Measurements from ENCODE around the gene NDUFA3. TPM values are rescaled to one million over a fixed set of nuclear protein-coding genes. Genes with fewer than 3 reads are reported as not detected.

NDUFA3 gene
- polyA plus RNA-seq, 3 donors = 46.4 to 396 (median 333) TPM

GRCh38 chr19:54155694-54156093, 53.0 kb downstream of the NDUFA3 start:
- Mint-ChIP-seq H3K27me3 (ENCODE audit: low read depth in 3 of 3) (peaks cover 0 to 2% (median 2%) of the 10 kb centered on the region in 3 donors), H3K27ac (peak overlapping the region in 2 of 7 donors; percentile 18 to 46), H3K4me1 (peaks cover 26% of the 10 kb centered on the region), H3K4me3 (no peak overlapping the region), H3K9me3 (no peaks in the 10 kb centered on the region), H3K36me3 (peaks cover 61 to 71% of the 10 kb centered on the region in 2 donors)
- DNase-seq = no peak
- H3K4me2 ChIP-seq (replicated peaks; ENCODE audit: extremely low read depth, low read length, poor library complexity, severe bottlenecking) = no peak overlapping the region
- intact Hi-C loops (cut with micrococcal nuclease) = no loop called here
- H3K27me3 ChIP-seq (ENCODE audit: control insufficient read depth in 2 of 2, insufficient read depth in 2 of 2, low read length in 2 of 2) = no peaks in the 10 kb centered on the region
- H3K4me3 ChIP-seq (replicated peaks in 1 of 3; ENCODE audit: low read depth in 2 of 3, low read length in 3 of 3) = no peak overlapping the region
- WGBS (ENCODE audit: insufficient coverage) = 93% methylated on average over 12 of the region's 19 CpGs
- H3K9me3 ChIP-seq (replicated peaks in 1 of 2; ENCODE audit: control insufficient read depth in 1 of 2, insufficient read depth in 1 of 2, low read length in 2 of 2) = no peaks in the 10 kb centered on the region
- H3K4me1 ChIP-seq (ENCODE audit: control insufficient read depth in 1 of 2, insufficient read depth in 2 of 2, low read length in 2 of 2) = peaks cover 20 to 25% of the 10 kb centered on the region in 2 donors
- peaks cover 82% of the 10 kb centered on the region for H4K20me1 ChIP-seq (ENCODE audit: insufficient read depth, low read length)
- no peak overlapping the region for H3K9ac ChIP-seq (ENCODE audit: insufficient read depth, low read length, poor library complexity, severe bottlenecking)
- TF ChIP-seq, protein P1, sequence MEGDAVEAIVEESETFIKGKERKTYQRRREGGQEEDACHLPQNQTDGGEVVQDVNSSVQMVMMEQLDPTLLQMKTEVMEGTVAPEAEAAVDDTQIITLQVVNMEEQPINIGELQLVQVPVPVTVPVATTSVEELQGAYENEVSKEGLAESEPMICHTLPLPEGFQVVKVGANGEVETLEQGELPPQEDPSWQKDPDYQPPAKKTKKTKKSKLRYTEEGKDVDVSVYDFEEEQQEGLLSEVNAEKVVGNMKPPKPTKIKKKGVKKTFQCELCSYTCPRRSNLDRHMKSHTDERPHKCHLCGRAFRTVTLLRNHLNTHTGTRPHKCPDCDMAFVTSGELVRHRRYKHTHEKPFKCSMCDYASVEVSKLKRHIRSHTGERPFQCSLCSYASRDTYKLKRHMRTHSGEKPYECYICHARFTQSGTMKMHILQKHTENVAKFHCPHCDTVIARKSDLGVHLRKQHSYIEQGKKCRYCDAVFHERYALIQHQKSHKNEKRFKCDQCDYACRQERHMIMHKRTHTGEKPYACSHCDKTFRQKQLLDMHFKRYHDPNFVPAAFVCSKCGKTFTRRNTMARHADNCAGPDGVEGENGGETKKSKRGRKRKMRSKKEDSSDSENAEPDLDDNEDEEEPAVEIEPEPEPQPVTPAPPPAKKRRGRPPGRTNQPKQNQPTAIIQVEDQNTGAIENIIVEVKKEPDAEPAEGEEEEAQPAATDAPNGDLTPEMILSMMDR (IDR thresholded peaks at IDR 0.05) = no peak
- H2AFZ ChIP-seq (ENCODE audit: insufficient read depth, low read depth, low read length, poor library complexity, severe bottlenecking) = no peak overlapping the region
- peaks cover 40% of the 10 kb centered on the region for H3K79me2 ChIP-seq (ENCODE audit: insufficient read depth, low read length)
- peaks cover 70 to 75% of the 10 kb centered on the region in 2 donors for H3K36me3 ChIP-seq (replicated peaks in 1 of 2; ENCODE audit: control insufficient read depth in 1 of 2, insufficient read depth in 2 of 2, low read length in 2 of 2)
- no peak overlapping the region for H3K27ac ChIP-seq (ENCODE audit: low read depth in 1 of 2, low read length in 2 of 2)

DNA sequence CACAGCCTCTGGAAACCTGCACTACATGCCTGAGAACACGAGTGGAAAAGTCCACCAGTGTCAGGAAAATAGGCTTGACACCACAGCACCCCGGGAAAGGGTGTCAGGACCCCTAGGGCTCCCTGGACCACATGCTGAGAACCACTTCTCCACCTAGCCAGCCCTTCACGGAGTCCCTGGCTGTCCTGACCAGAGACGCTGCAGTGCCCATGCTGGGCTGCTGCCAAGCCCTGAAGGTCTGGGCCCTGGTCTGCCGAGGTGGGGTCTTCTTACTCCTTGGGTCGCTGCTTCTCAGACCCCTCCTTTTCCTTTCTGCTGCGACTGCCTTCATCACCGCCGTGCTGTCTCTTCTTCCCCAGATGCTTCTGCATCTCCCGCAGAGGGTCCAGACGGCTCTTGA, 53.8 kb downstream of the NDUFA3 start:
- H3K9ac ChIP-seq (ENCODE audit: insufficient read depth, low read length, poor library complexity, severe bottlenecking) = no peak overlapping the region
- no peak overlapping the region for H3K4me2 ChIP-seq (replicated peaks; ENCODE audit: extremely low read depth, low read length, poor library complexity, severe bottlenecking)
- peak overlapping the region in 1 of 7 donors; percentile 35 for H3K27ac Mint-ChIP-seq
- peaks cover 32% of the 10 kb centered on the region for H3K4me1 Mint-ChIP-seq
- 95% methylated on average over 9 of the region's 11 CpGs for WGBS (ENCODE audit: insufficient coverage)
- no peak for DNase-seq
- H3K79me2 ChIP-seq (ENCODE audit: insufficient read depth, low read length) = peaks cover 44% of the 10 kb centered on the region
- no peak overlapping the region for H3K4me3 Mint-ChIP-seq
- H3K27ac ChIP-seq (ENCODE audit: low read depth in 1 of 2, low read length in 2 of 2) = no peak overlapping the region
- H3K27me3 ChIP-seq (ENCODE audit: control insufficient read depth in 2 of 2, insufficient read depth in 2 of 2, low read length in 2 of 2) = no peaks in the 10 kb centered on the region
- no peak overlapping the region for H2AFZ ChIP-seq (ENCODE audit: insufficient read depth, low read depth, low read length, poor library complexity, severe bottlenecking)
- H3K4me1 ChIP-seq (ENCODE audit: control insufficient read depth in 1 of 2, insufficient read depth in 2 of 2, low read length in 2 of 2) = peaks cover 25 to 32% of the 10 kb centered on the region in 2 donors
- H3K9me3 ChIP-seq (replicated peaks in 1 of 2; ENCODE audit: control insufficient read depth in 1 of 2, insufficient read depth in 1 of 2, low read length in 2 of 2) = no peaks in the 10 kb centered on the region
- peaks cover 0 to 4% (median 0%) of the 10 kb centered on the region in 3 donors for H3K27me3 Mint-ChIP-seq (ENCODE audit: low read depth in 3 of 3)
- H4K20me1 ChIP-seq (ENCODE audit: insufficient read depth, low read length) = peaks cover 78% of the 10 kb centered on the region
- intact Hi-C loops (cut with micrococcal nuclease) = no loop called here
- H3K9me3 Mint-ChIP-seq = no peaks in the 10 kb centered on the region
- H3K36me3 Mint-ChIP-seq = peaks cover 55 to 64% of the 10 kb centered on the region in 2 donors
- no peak overlapping the region for H3K4me3 ChIP-seq (replicated peaks in 1 of 3; ENCODE audit: low read depth in 2 of 3, low read length in 3 of 3)
- TF ChIP-seq, protein P1 (IDR thresholded peaks at IDR 0.05) = no peak
- H3K36me3 ChIP-seq (replicated peaks in 1 of 2; ENCODE audit: control insufficient read depth in 1 of 2, insufficient read depth in 2 of 2, low read length in 2 of 2) = peaks cover 64 to 67% of the 10 kb centered on the region in 2 donors
